T-cell (primary cell): ENCODE results near the gene PAK1. TPM values are rescaled to one million over a fixed set of nuclear protein-coding genes. Genes with fewer than 3 reads are reported as not detected.

Source experiments
- ATAC-seq, 4 experiments: fragments of 200-7000 bp in 3 of 4; fragments of 150-1000 bp in 1 of 4; cut with Tn5 transposase; replicated peaks in 1 of 4; 1 replicate in 3 of 4; 2 replicates in 1 of 4; pipeline ENCODE4 v1.10.0; 2021; ENCODE audit warnings: moderate library complexity in 3 of 4, mild to moderate bottlenecking in 2 of 4, moderate number of reproducible peaks in 1 of 4
- CTCF ChIA-PET, 2 donors: fragments of 300-600 bp; sonication (Branson Sonifier 250); formaldehyde crosslinking; loops; one replicate each; lab custom pipeline; 2022; ENCODE audit warnings: antibody characterized with exemption in 2 of 2; lab: Charles Lee
- POLR2A ChIA-PET, 2 donors: fragments of 300-600 bp; sonication (Branson Sonifier 250); formaldehyde crosslinking; loops; one replicate each; lab custom pipeline; 2022; ENCODE audit warnings: antibody characterized with exemption in 2 of 2; lab: Charles Lee
- DNase-seq, 35 experiments: peaks; one replicate each; pipeline versions ENCODE4 v3.0.0 to v3.0.0-alpha.2; 2013 to 2023
- H3K27ac ChIP-seq: one replicate; pipeline ENCODE4 v1.5.1; 2013; ENCODE audit warnings: low read length
- H3K27me3 ChIP-seq, 2 experiments: replicated peaks in 1 of 2; 1 replicate in 1 of 2; 2 replicates in 1 of 2; pipeline versions ENCODE4 v1.6.1 to v1.7.0; 2013; ENCODE audit warnings: low read length in 1 of 2, mixed read lengths in 1 of 2; ENCODE audit not compliant: control insufficient read depth in 2 of 2, insufficient read depth in 2 of 2; ENCODE audit errors: extremely low read depth in 1 of 2
- H3K36me3 ChIP-seq, 2 donors: 1 replicate in 1 of 2; 2 replicates in 1 of 2; pipeline versions ENCODE4 v1.6.1 to v1.7.0; 2013; ENCODE audit warnings: low read length in 1 of 2; ENCODE audit not compliant: control insufficient read depth in 2 of 2, insufficient read depth in 1 of 2; ENCODE audit errors: extremely low read depth in 1 of 2
- H3K4me1 ChIP-seq, 2 experiments: 1 replicate in 1 of 2; 2 replicates in 1 of 2; pipeline versions ENCODE4 v1.6.1 to v1.7.0; 2013; ENCODE audit warnings: low read length in 2 of 2, mixed read lengths in 1 of 2; ENCODE audit not compliant: insufficient read depth in 2 of 2, control insufficient read depth in 1 of 2; ENCODE audit errors: extremely low read depth in 1 of 2
- H3K4me3 ChIP-seq, 2 donors: 1 replicate in 1 of 2; 2 replicates in 1 of 2; pipeline versions ENCODE4 v1.5.1 to v1.7.0; 2013; ENCODE audit warnings: mild to moderate bottlenecking in 2 of 2, low read length in 1 of 2, moderate library complexity in 1 of 2; ENCODE audit not compliant: control insufficient read depth in 1 of 2; ENCODE audit errors: extremely low read depth in 1 of 2
- H3K9me3 ChIP-seq: 2 replicates; pipeline ENCODE4 v1.7.0; 2013
- H3K27ac Mint-ChIP-seq, 2 donors: one replicate each; pipeline ENCODE4 v1.8.0; 2020 to 2021; ENCODE audit warnings: mild to moderate bottlenecking in 2 of 2, mixed read lengths in 2 of 2
- H3K27me3 Mint-ChIP-seq, 2 donors: one replicate each; pipeline ENCODE4 v1.8.0; 2021 to 2022; ENCODE audit warnings: mixed read lengths in 2 of 2
- H3K36me3 Mint-ChIP-seq: one replicate; pipeline ENCODE4 v1.8.0; 2021; ENCODE audit warnings: mixed read lengths
- H3K4me1 Mint-ChIP-seq, 3 donors: one replicate each; pipeline ENCODE4 v1.8.0; 2020 to 2022; ENCODE audit warnings: mixed read lengths in 3 of 3, mild to moderate bottlenecking in 1 of 3
- H3K4me3 Mint-ChIP-seq, 3 donors: one replicate each; pipeline ENCODE4 v1.8.0; 2020 to 2022; ENCODE audit warnings: mild to moderate bottlenecking in 3 of 3, mixed read lengths in 3 of 3, moderate library complexity in 3 of 3
- H3K9me3 Mint-ChIP-seq, 3 donors: one replicate each; pipeline ENCODE4 v1.8.0; 2020 to 2022; ENCODE audit warnings: mixed read lengths in 3 of 3
- WGBS: methylation state at CpG from one replicate; pipeline ENCODE4 v1.1.5; 2013; ENCODE audit warnings: missing lambda C conversion rate; ENCODE audit not compliant: insufficient coverage; 5-methylcytosine and 5-hydroxymethylcytosine counted together
- total RNA-seq, 35 experiments: library from RNA in 6 of 35; stranded (reverse) in 6 of 35; fragments of 120-200 nt in 1 of 35; gene quantifications; one replicate each; pipeline versions ENCODE4 v1.2.1 to v1.2.4 and lab custom pipeline; 2013 to 2026

PAK1 gene
- total RNA-seq, 5 donors from 2014 or later (not counting 1 experiment from before 2014, with no cell fraction given) = 15.9 to 28.0 (median 18.7) TPM

- no peak overlapping the region for H3K4me3 Mint-ChIP-seq
- no peak overlapping the region for H3K27ac ChIP-seq
- H3K27me3 Mint-ChIP-seq = no peaks in the 10 kb centered on the region
- peaks cover 0 to 15% of the 10 kb centered on the region in 2 donors for H3K36me3 ChIP-seq
- no peaks in the 10 kb centered on the region for H3K27me3 ChIP-seq
- ATAC-seq (no peak), DNase-seq (no peak)
- H3K9me3 Mint-ChIP-seq = no peaks in the 10 kb centered on the region
- no peak overlapping the region for H3K4me3 ChIP-seq
- ChIA-PET CTCF (no interaction called here), POLR2A (no interaction called here)
- H3K4me1 ChIP-seq = peaks cover 0 to 5% of the 10 kb centered on the region in 2 experiments
- H3K36me3 Mint-ChIP-seq = peaks cover 51% of the 10 kb centered on the region
- no peak overlapping the region for H3K27ac Mint-ChIP-seq
- H3K9me3 ChIP-seq = no peaks in the 10 kb centered on the region
- peaks cover 0 to 16% (median 2%) of the 10 kb centered on the region in 3 donors for H3K4me1 Mint-ChIP-seq
- no CpG with 5 or more reads among the region's 3 CpGs for WGBS
These were observed 99.3 kb downstream of the PAK1 start for GRCh38 chr11:77374611-77375031.

GRCh38 chr11:77374108-77374507 lies 99.8 kb downstream of the PAK1 start:
- POLR2A ChIA-PET = no interaction called here
- DNase-seq (no peak), ATAC-seq (no peak)
- peaks cover 0 to 13% of the 10 kb centered on the region in 2 donors for H3K36me3 ChIP-seq
- peaks cover 0 to 6% of the 10 kb centered on the region in 2 experiments for H3K4me1 ChIP-seq
- WGBS = no CpG with 5 or more reads among the region's 1 CpG
- CTCF ChIA-PET = no interaction called here
- no peak overlapping the region for H3K27ac Mint-ChIP-seq
- no peaks in the 10 kb centered on the region for H3K9me3 Mint-ChIP-seq
- H3K4me1 Mint-ChIP-seq = peaks cover 0 to 16% (median 2%) of the 10 kb centered on the region in 3 donors
- no peaks in the 10 kb centered on the region for H3K27me3 ChIP-seq
- H3K36me3 Mint-ChIP-seq = peaks cover 46% of the 10 kb centered on the region
- no peaks in the 10 kb centered on the region for H3K27me3 Mint-ChIP-seq
- no peak overlapping the region for H3K4me3 Mint-ChIP-seq
- no peaks in the 10 kb centered on the region for H3K9me3 ChIP-seq
- H3K27ac ChIP-seq = no peak overlapping the region
- no peak overlapping the region for H3K4me3 ChIP-seq

- POLR2A ChIA-PET = no interaction called here
These were observed 101.2 kb downstream of the PAK1 start for GRCh38 chr11:77372726-77373125.

GRCh38 chr11:77371646-77372045 lies 102.2 kb downstream of the PAK1 start:
- no peak overlapping the region for H3K27ac Mint-ChIP-seq
- no peak for DNase-seq
- Histone ChIP-seq H3K27ac (no peak overlapping the region), H3K9me3 (no peaks in the 10 kb centered on the region), H3K4me3 (no peak overlapping the region), H3K27me3 (no peaks in the 10 kb centered on the region), H3K36me3 (peaks cover 0 to 9% of the 10 kb centered on the region in 2 donors), H3K4me1 (peaks cover 0 to 6% of the 10 kb centered on the region in 2 experiments)
- H3K4me1 Mint-ChIP-seq = peaks cover 0 to 16% (median 2%) of the 10 kb centered on the region in 3 donors
- CTCF ChIA-PET = interaction anchor here (0.5 to 0.7 kb wide), 2 partner anchors 13 to 251 kb away, joined by 4 read pairs; no protein-coding TSS in a partner anchor
- H3K36me3 Mint-ChIP-seq = peaks cover 31% of the 10 kb centered on the region
- no peaks in the 10 kb centered on the region for H3K27me3 Mint-ChIP-seq
- H3K4me3 Mint-ChIP-seq = no peak overlapping the region
- no peak for ATAC-seq
- POLR2A ChIA-PET = no interaction called here
- no peaks in the 10 kb centered on the region for H3K9me3 Mint-ChIP-seq

More at GRCh38 chr11:77372726-77373125, 101.2 kb downstream of the PAK1 start:
- Mint-ChIP-seq H3K9me3 (no peaks in the 10 kb centered on the region), H3K36me3 (peaks cover 35% of the 10 kb centered on the region), H3K4me3 (no peak overlapping the region), H3K27me3 (no peaks in the 10 kb centered on the region), H3K27ac (no peak overlapping the region), H3K4me1 (peaks cover 0 to 16% (median 2%) of the 10 kb centered on the region in 3 donors)
- no peak for ATAC-seq
- Histone ChIP-seq H3K27me3 (no peaks in the 10 kb centered on the region), H3K4me1 (peaks cover 0 to 6% of the 10 kb centered on the region in 2 experiments), H3K36me3 (peaks cover 0 to 9% of the 10 kb centered on the region in 2 donors), H3K27ac (no peak overlapping the region), H3K9me3 (no peaks in the 10 kb centered on the region), H3K4me3 (no peak overlapping the region)
- no peak for DNase-seq
- 100% methylated on average over 2 of the region's 2 CpGs for WGBS
- CTCF ChIA-PET = no interaction called here

GRCh38 chr11:77370217-77370616 lies 103.7 kb downstream of the PAK1 start:
- ATAC-seq (no peak), DNase-seq (no peak)
- H3K9me3 ChIP-seq = no peaks in the 10 kb centered on the region
- H3K4me1 ChIP-seq = peaks cover 0 to 6% of the 10 kb centered on the region in 2 experiments
- H3K36me3 Mint-ChIP-seq = peaks cover 34% of the 10 kb centered on the region
- no peak overlapping the region for H3K4me3 ChIP-seq
- WGBS = no CpG with 5 or more reads among the region's 1 CpG
- peaks cover 0 to 9% of the 10 kb centered on the region in 2 donors for H3K36me3 ChIP-seq
- CTCF ChIA-PET = interaction anchor here in 1 of 2 donors (1.0 kb wide), 1 partner anchor 178 kb away, joined by 3 read pairs; no protein-coding TSS in a partner anchor
- peaks cover 0 to 5% (median 0%) of the 10 kb centered on the region in 3 donors for H3K9me3 Mint-ChIP-seq
- no peak overlapping the region for H3K4me3 Mint-ChIP-seq
- no peak overlapping the region for H3K27ac ChIP-seq
- no peaks in the 10 kb centered on the region for H3K27me3 ChIP-seq
- POLR2A ChIA-PET = no interaction called here
- peaks cover 0 to 16% (median 2%) of the 10 kb centered on the region in 3 donors for H3K4me1 Mint-ChIP-seq
- H3K27me3 Mint-ChIP-seq = no peaks in the 10 kb centered on the region
- no peak overlapping the region for H3K27ac Mint-ChIP-seq

- H3K4me1 ChIP-seq = no peaks in the 10 kb centered on the region
- Mint-ChIP-seq H3K9me3 (peaks cover 0 to 2% (median 0%) of the 10 kb centered on the region in 3 donors), H3K36me3 (peaks cover 52% of the 10 kb centered on the region), H3K27me3 (no peaks in the 10 kb centered on the region), H3K27ac (no peak overlapping the region), H3K4me3 (no peak overlapping the region), H3K4me1 (no peaks in the 10 kb centered on the region)
- no peaks in the 10 kb centered on the region for H3K36me3 ChIP-seq
- H3K27me3 ChIP-seq = no peaks in the 10 kb centered on the region
- H3K9me3 ChIP-seq = no peaks in the 10 kb centered on the region
- ChIA-PET CTCF (no interaction called here), POLR2A (no interaction called here)
- no peak overlapping the region for H3K27ac ChIP-seq
- DNase-seq (no peak), ATAC-seq (no peak)
- WGBS = no CpG with 5 or more reads among the region's 3 CpGs
- no peak overlapping the region for H3K4me3 ChIP-seq
These were observed 112.7 kb downstream of the PAK1 start for GRCh38 chr11:77361184-77361583.
